Stimulated activated effector memory CD8-positive, alpha-beta T cell treated with anti-CD3 and anti-CD28 coated beads, Interleukin-12 subunit alpha, Interleukin-12 subunit beta, amount 100 ng/mL, for 72 hours (primary cell): Measurements from ENCODE around the gene PMFBP1.

Experiments
- ATAC-seq: fragments of 150-1000 bp; cut with Tn5 transposase; 2 replicates; pipeline ENCODE4 v1.10.0; 2021
- DNase-seq, 2 donors: peaks; one replicate each; pipeline ENCODE4 v3.0.0; 2021 to 2022; ENCODE audit warnings: low spot score in 2 of 2
- H3K27ac Mint-ChIP-seq: one replicate; pipeline ENCODE4 v1.8.0; 2022; ENCODE audit warnings: mild to moderate bottlenecking, mixed read lengths
- H3K36me3 Mint-ChIP-seq: one replicate; pipeline ENCODE4 v1.8.0; 2022; ENCODE audit warnings: mild to moderate bottlenecking, mixed read lengths
- H3K4me1 Mint-ChIP-seq: one replicate; pipeline ENCODE4 v1.8.0; 2022; ENCODE audit warnings: mixed read lengths
- H3K4me3 Mint-ChIP-seq: one replicate; pipeline ENCODE4 v1.8.0; 2022; ENCODE audit warnings: mild to moderate bottlenecking, mixed read lengths
- H3K9me3 Mint-ChIP-seq: one replicate; pipeline ENCODE4 v1.8.0; 2022; ENCODE audit warnings: mixed read lengths

Gene PMFBP1, protein sequence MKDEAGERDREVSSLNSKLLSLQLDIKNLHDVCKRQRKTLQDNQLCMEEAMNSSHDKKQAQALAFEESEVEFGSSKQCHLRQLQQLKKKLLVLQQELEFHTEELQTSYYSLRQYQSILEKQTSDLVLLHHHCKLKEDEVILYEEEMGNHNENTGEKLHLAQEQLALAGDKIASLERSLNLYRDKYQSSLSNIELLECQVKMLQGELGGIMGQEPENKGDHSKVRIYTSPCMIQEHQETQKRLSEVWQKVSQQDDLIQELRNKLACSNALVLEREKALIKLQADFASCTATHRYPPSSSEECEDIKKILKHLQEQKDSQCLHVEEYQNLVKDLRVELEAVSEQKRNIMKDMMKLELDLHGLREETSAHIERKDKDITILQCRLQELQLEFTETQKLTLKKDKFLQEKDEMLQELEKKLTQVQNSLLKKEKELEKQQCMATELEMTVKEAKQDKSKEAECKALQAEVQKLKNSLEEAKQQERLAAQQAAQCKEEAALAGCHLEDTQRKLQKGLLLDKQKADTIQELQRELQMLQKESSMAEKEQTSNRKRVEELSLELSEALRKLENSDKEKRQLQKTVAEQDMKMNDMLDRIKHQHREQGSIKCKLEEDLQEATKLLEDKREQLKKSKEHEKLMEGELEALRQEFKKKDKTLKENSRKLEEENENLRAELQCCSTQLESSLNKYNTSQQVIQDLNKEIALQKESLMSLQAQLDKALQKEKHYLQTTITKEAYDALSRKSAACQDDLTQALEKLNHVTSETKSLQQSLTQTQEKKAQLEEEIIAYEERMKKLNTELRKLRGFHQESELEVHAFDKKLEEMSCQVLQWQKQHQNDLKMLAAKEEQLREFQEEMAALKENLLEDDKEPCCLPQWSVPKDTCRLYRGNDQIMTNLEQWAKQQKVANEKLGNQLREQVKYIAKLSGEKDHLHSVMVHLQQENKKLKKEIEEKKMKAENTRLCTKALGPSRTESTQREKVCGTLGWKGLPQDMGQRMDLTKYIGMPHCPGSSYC

DNA sequence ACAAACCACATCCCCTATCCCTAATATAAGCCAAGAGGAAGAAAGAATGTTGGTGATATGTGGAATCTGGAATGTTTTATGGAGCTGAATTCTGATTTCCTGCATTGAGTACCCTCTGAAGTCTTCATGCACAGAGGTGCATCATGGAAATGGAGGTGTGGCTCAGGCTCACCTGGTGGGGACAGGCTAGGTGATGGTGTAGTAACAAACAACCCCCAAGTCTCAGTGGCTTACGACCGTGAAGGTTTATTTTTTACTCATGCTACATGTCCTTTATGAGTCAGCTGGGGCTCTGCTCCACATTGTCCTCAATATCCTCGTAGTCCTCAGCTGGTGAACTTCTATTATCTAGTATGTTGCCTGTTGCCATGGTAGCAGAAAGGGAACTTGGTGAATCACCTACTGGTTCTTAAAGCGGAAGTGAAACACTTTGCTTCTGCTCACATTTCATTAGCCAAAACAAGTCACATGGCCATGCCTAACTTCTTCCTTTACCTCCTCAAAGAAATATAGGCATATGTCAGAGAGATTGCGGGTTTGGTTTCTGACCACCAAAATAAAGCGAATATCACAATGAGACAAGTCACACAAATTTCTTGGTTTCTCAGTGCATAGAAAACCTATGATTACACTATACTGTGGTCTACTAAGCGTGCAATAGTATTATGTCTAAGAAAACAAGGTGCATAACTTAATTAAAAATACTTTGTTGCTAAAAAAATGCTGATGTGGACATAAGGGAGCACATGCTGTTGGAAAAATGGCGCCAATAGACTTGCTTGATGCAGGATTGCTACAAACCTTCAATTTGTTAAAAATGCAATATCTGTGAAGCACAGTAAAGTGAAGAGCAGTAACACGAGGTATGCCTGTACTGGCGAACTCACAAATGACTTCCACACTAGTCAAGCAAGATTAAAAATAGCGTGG is at the start of gene PMFBP1:
Gene PMFBP1, minus strand, starts transcription at position 51 of the 930 bp plus-strand sequence. CDS start 947 bp downstream, outside the sequence.
- peaks cover 5% of the 10 kb centered on the region for H3K4me1 Mint-ChIP-seq
- peak; percentile 93 for ATAC-seq
- H3K36me3 Mint-ChIP-seq: no peaks in the 10 kb centered on the region
- peaks cover 7% of the 10 kb centered on the region for H3K9me3 Mint-ChIP-seq
- DNase-seq: no peak
- H3K4me3 Mint-ChIP-seq: no peak within 1 kb of the TSS
- no peak within 1 kb of the TSS for H3K27ac Mint-ChIP-seq

DNA sequence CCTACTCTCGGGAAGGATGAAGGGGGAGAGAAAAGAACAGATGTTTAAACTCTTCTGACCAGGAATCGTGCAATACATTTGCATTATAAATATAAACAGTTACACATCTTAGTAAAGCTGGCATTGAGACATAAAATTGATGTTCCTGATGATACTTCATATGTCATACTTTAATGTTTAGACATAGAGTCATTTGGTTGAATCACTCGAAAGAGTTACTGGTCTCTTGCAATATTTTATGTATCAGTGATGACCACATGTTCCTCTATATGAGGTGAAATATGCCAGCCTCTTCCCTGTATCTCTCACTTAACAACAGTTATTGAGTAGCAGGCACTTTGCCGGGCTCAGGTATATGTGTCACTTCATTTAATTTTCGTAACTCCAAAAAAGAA is 49.7 kb upstream of the PMFBP1 start:
- Mint-ChIP-seq H3K4me1 (no peaks in the 10 kb centered on the region), H3K36me3 (no peaks in the 10 kb centered on the region)
- no peak for ATAC-seq

DNA sequence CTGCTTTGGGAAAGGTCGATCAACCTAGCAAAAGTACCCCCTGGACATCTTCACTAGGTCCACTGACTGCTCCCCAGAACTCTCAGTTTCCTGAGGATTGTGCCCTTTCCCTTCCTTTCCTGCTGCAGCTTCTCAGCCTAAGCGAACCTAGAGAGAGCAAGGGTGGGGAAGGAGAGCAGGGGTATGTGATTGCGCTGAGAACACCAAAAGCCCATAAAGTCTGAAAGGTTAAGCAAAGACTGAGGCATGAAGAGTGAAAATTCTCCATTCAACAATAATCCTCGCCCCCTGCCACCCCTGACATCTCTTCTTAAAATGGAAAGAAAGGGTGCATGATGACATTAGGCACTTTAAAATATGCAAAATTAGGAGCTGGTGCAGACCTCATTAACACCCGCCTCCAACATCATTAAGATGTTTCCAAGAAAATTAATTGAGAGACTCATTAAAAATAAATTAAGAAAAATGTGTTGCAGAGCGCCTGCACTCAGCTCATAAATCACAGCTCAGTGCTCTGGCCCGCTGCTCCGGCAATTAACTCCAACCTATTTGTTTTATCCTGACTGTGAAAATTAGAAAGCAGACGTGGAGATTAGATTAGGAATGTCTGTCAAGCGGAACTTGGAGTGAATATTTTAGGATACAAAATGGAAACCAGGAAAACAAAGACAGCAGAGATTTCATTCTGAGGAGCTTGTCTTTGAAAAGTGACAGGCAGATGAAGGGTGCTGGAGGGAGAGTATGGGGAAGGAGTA is 49.1 kb upstream of the PMFBP1 start:
- Mint-ChIP-seq H3K9me3 (no peaks in the 10 kb centered on the region), H3K4me1 (no peaks in the 10 kb centered on the region), H3K36me3 (no peaks in the 10 kb centered on the region), H3K4me3 (no peak overlapping the region), H3K27ac (no peak overlapping the region)
- DNase-seq (no peak), ATAC-seq (no peak)

More for the DNA sequence above, 49.7 kb upstream of the PMFBP1 start:
- no peak for DNase-seq
- Mint-ChIP-seq H3K27ac (no peak overlapping the region), H3K4me3 (no peak overlapping the region), H3K9me3 (no peaks in the 10 kb centered on the region)

DNA sequence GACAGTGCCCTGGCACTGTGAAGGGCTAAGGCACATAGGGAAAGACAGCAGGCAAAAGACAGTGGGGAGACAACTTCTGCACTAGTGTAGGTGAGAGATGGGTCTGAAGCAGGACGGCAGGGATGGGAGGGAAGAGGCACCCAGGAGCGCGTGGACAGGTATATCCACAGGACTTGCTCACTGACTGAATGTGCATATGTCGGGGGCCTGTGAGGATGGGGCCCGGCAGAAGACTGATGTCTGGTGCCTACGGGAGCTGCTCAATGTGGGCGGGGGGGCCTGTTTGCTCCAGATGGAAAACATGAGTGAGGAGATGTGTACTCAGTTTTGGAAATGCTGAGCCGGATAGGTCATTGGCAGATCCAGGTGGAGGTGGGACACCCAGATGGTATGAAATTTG is 47.3 kb upstream of the PMFBP1 start:
- Mint-ChIP-seq H3K4me1 (no peaks in the 10 kb centered on the region), H3K36me3 (no peaks in the 10 kb centered on the region), H3K9me3 (peaks cover 8% of the 10 kb centered on the region), H3K27ac (no peak overlapping the region), H3K4me3 (no peak overlapping the region)
- DNase-seq: no peak
- ATAC-seq: no peak

DNA sequence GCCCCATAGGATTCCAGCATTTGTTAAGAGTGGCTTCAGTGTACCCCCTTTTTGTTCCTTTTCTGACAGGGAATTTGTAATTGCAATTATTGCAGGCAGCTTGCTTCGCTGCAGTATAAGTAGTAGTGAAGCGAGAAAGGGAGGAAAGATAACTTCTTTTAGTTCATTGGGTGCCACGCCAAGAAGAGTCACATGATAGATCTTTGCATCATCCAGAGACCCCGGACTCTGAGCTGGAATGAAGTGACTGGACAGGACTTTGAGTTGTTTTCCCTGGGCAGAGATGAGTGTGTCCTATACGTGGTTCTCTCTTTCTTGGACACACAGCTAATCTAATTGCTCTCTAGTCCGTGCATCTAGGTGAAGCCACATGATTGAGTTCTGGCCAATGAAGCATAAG is 44.8 kb upstream of the PMFBP1 start:
- H3K4me1 Mint-ChIP-seq: no peaks in the 10 kb centered on the region
- ATAC-seq: no peak
- DNase-seq: no peak
- H3K27ac Mint-ChIP-seq: no peak overlapping the region
- H3K9me3 Mint-ChIP-seq: peaks cover 8% of the 10 kb centered on the region
- no peaks in the 10 kb centered on the region for H3K36me3 Mint-ChIP-seq
- no peak overlapping the region for H3K4me3 Mint-ChIP-seq

DNA sequence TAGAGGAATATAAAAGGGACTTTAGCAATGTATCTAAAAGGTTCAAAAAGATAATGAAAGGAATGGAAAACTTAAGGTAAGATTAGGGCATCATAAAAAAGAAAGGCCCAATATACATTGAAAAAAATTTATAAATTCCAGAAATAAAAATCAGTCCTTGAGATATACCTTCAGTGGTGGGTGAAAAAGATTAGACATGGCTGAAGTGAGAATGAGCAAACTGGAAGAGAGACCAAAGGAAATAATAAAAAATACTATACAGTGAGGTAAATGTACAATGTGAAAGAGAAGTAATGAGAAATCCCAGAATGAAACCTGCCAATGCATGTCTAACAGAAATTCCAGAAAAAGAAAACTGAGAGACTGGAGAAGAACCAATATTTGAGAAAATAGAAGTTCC is 42.9 kb upstream of the PMFBP1 start:
- DNase-seq: no peak
- no peaks in the 10 kb centered on the region for H3K4me1 Mint-ChIP-seq
- H3K9me3 Mint-ChIP-seq: peaks cover 8% of the 10 kb centered on the region
- ATAC-seq: no peak
- no peak overlapping the region for H3K4me3 Mint-ChIP-seq
- no peaks in the 10 kb centered on the region for H3K36me3 Mint-ChIP-seq
- no peak overlapping the region for H3K27ac Mint-ChIP-seq

DNA sequence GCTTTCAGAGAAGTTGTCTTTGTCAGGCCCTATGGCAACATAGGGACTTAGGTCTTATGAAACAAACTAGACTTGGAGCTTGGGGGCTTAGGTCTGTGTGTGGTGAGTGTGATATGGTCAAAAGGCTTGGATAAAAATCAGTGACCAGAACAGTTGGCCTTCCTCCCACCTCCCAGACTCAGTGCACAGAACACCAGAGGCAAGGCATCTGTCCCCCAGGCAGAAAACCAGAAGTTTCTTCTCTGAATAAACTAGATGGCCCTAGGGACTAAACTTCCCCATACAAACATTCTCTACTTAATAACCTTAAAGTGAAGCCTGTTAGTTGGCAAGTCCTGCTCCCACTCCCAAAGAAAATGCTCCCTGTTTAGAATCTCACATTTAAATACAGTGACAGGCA is 39.2 kb upstream of the PMFBP1 start:
- Mint-ChIP-seq H3K27ac (no peak overlapping the region), H3K9me3 (peaks cover 8% of the 10 kb centered on the region), H3K36me3 (no peaks in the 10 kb centered on the region), H3K4me1 (no peaks in the 10 kb centered on the region), H3K4me3 (no peak overlapping the region)
- DNase-seq (no peak), ATAC-seq (no peak)

DNA sequence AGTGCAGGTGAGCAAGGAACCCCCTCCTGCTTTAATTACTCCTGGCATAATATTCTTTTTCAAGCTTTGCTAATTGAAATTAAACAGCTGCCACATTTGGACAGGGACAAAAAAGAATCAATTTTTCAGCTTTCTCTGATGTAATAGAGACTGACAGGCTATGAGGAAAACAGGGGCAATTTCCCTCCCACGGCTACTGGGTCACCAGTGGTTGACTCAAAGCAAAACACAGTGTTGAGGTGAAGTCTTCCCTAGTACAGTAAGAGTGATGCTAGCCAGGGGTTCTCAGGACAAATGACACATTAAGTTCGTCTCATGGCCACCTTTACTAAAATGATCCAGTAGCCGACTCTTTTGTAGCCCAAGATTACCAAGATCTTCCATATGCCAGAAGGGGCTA is 38.6 kb upstream of the PMFBP1 start:
- Mint-ChIP-seq H3K4me1 (no peaks in the 10 kb centered on the region), H3K9me3 (peaks cover 8% of the 10 kb centered on the region), H3K27ac (no peak overlapping the region), H3K4me3 (no peak overlapping the region), H3K36me3 (no peaks in the 10 kb centered on the region)
- DNase-seq: no peak
- peak; percentile 80 for ATAC-seq

DNA sequence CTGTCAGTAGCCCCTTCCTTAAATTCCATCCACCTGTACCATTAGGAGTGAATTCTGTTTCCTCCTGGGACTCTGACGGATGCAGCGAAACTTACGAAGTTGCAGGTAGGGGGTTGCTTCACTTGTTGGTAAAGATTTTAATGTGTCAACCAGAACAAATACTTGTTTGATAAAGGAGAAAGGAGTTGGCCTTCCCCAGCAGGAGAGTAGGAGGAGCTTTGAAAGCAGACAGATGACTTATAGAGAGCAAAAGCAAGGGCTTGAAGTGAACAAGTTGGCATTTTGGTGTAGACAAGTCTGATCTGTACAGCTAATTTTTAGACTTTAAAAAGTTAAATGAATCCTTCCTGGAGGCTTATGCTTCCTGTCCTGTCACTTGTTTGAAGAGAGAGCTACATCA is 38.1 kb upstream of the PMFBP1 start:
- ATAC-seq: no peak
- Mint-ChIP-seq H3K27ac (no peak overlapping the region), H3K9me3 (peaks cover 7% of the 10 kb centered on the region), H3K36me3 (no peaks in the 10 kb centered on the region), H3K4me1 (no peaks in the 10 kb centered on the region), H3K4me3 (no peak overlapping the region)
- DNase-seq: no peak

DNA sequence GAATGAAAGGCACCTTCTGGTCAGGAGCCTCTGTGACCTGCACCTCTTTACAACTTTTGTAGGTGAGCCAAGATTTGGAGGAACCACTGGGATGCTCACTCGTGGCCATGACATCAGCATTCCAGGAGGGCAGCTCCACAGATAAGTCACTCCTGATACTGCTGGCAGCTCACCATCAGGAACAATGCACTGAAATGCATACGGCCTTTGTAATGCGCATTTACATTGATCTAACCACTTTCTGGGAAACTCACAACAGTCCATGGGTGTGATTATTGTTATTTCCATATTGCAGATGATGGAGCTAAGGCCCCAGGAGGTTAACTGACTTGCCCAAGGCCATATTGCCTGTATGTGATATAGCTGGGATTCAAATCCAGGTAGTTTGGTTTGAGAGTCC is 34.3 kb upstream of the PMFBP1 start:
- no peak for DNase-seq
- Mint-ChIP-seq H3K27ac (no peak overlapping the region), H3K9me3 (no peaks in the 10 kb centered on the region), H3K4me3 (no peak overlapping the region), H3K4me1 (peaks cover 15% of the 10 kb centered on the region), H3K36me3 (no peaks in the 10 kb centered on the region)
- ATAC-seq: no peak

DNA sequence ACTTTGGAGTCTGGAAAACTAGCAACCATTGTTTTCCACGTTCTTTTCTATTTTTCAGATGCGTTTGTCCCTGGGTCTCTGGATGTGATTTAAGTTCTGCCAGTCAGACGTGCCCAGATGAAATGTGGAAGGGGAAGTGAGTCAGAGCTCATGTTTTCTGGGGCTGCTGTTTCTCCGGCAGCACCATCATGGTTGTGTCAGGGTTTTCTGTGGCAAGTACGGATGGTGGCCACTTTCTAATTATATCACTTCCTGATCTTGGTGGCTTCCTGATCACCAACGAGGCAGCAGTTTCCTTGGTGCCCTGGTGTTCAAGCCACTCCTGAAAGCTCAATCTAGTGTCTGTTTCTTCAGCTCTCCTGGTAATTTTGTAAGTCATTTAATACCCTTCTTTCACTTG is 31.4 kb upstream of the PMFBP1 start:
- Mint-ChIP-seq H3K9me3 (no peaks in the 10 kb centered on the region), H3K27ac (peak overlapping the region; percentile 69), H3K4me1 (peaks cover 15% of the 10 kb centered on the region), H3K4me3 (peak overlapping the region; percentile 14), H3K36me3 (no peaks in the 10 kb centered on the region)
- ATAC-seq: peak; percentile 82
- no peak for DNase-seq

DNA sequence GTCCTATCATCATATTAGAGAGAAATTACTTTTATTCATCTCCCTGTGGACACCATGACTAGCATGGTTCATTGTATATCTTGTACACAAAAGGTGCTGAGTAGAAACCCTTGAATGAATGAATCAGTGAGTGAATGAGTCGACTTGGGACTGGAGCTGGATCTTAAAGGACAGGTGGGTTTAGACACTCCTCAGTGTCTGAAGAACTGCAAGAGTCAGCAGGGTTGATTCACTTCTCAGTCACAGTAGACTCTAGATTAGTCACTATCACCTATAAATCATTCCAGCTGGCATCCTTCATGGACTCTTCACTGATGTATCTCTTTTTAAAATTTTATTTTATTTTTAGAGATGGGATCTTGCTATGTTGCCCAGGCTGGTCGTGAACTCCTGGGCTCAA is 30.1 kb upstream of the PMFBP1 start:
- ATAC-seq: peak; percentile 85
- Mint-ChIP-seq H3K4me1 (peaks cover 15% of the 10 kb centered on the region), H3K4me3 (no peak overlapping the region), H3K36me3 (no peaks in the 10 kb centered on the region), H3K9me3 (no peaks in the 10 kb centered on the region), H3K27ac (no peak overlapping the region)
- DNase-seq: no peak

DNA sequence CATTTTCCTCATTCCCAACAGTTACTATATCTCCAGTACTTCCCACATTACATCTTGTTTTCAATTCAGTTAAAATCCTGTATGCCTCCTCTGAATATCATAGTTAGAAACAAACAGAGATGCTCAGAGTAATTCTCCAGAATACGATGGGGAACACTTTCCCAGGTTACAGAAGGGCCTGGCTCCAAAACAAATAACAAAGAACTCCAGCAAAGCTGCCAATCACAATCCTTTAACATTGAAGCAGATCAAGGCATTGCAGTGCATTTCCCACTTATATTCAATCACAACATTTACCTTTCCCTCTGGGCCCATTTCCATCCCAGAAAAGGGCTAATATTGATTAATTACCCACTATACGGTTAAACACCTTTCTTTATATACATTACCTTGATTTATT is 29.4 kb upstream of the PMFBP1 start:
- Mint-ChIP-seq H3K9me3 (no peaks in the 10 kb centered on the region), H3K36me3 (no peaks in the 10 kb centered on the region), H3K4me3 (no peak overlapping the region), H3K4me1 (peaks cover 15% of the 10 kb centered on the region), H3K27ac (no peak overlapping the region)
- ATAC-seq: no peak
- no peak for DNase-seq

DNA sequence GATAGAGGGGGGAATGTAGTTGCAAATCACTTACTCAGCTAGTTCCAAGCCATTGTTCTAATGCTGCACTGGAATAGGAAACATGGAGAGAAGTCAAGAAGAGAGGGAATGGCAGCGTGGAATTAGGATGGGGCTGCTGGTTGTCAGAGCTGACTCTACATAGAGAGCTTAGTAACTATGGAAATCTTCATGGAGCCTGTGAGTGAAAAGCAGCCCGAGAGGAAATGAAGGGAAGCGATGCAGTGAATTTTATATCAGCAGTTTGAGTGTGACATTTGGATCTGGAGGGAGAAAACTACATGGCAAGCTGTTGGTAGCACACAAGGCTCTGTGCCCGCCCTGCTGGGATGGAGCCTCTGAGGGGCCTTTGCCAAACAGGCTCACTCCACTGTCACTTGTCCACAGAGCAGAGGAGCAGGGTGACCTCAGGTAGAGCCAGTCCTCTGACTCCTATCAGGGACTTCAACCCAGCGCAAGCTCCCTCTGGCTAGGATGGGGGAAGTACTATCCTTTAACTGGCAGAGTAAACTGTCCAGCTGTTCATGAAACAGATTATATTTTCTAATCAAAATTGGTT is 27.9 kb upstream of the PMFBP1 start:
- DNase-seq (no peak), ATAC-seq (no peak)
- Mint-ChIP-seq H3K4me3 (no peak overlapping the region), H3K27ac (no peak overlapping the region), H3K4me1 (peaks cover 15% of the 10 kb centered on the region), H3K36me3 (no peaks in the 10 kb centered on the region), H3K9me3 (no peaks in the 10 kb centered on the region)
